Right cardiac atrium (tissue), 5 donors: ENCODE results near the gene PTGES2. TPM values are rescaled to one million over a fixed set of nuclear protein-coding genes. Genes with fewer than 3 reads are reported as not detected.
A peak's percentile ranks its signal among the peaks of the same experiment; 100 is the strongest.
"Not testable (repeated sequence)": the region's sequence is repeated elsewhere in the genome, so short reads cannot be mapped to it uniquely, and the experiment has no call there.

ENCODE experiments used
- ATAC-seq, 2 donors: fragments of 200-7000 bp; cut with Tn5 transposase; one replicate each; pipeline versions ENCODE4 v1.8.0 to v1.9.1; 2020; ENCODE audit warnings: moderate library complexity in 2 of 2, mild to moderate bottlenecking in 1 of 2
- DNase-seq, 3 donors: peaks; one replicate each; pipeline ENCODE4 v3.0.0-alpha.2; 2020
- H3K27ac ChIP-seq: one replicate; pipeline ENCODE4 v1.5.1; 2013; ENCODE audit warnings: mild to moderate bottlenecking, low read length, control low read depth, moderate library complexity
- H3K27me3 ChIP-seq: one replicate; pipeline ENCODE4 v1.6.1; 2013; ENCODE audit not compliant: control insufficient read depth, insufficient read depth
- H3K4me1 ChIP-seq: one replicate; pipeline ENCODE4 v1.6.1; 2013; ENCODE audit warnings: low read length; ENCODE audit not compliant: control insufficient read depth, insufficient read depth
- H3K4me3 ChIP-seq: one replicate; pipeline ENCODE4 v1.5.1; 2013; ENCODE audit warnings: low read length, control low read depth
- H3K9me3 ChIP-seq: one replicate; pipeline ENCODE4 v1.6.1; 2013; ENCODE audit warnings: low read length; ENCODE audit not compliant: control insufficient read depth
- WGBS: extraction: QIAGEN DNeasy Blood & Tissue Kit; methylation state at CpG from one replicate; pipeline ENCODE4 v1.1.7; 2013; 5-methylcytosine and 5-hydroxymethylcytosine counted together
- intact Hi-C, 4 donors: fragments of 100-400 bp; cut with DNase I; formaldehyde crosslinking; loops; one replicate each; pipeline versions ENCODE4 v1.11.0 to v1.14.0; 2022 to 2023
- polyA plus RNA-seq: library from polyadenylated mRNA; stranded (reverse); fragments of 200-250 nt; gene quantifications from one replicate; pipeline ENCODE4 v1.2.3, GENCODE V29; 2013
- total RNA-seq, 4 donors: library from RNA; stranded (reverse); fragmentation: NEBNext Ultra II Directional; extraction: Animal tissue kit (Norgen Biotek cat#: 25700); gene quantifications; one replicate each; pipeline ENCODE4 v1.2.1, GENCODE V29; 2021
- donor health status: healthy with polysubstance abuse.
- donor health status: DM: no; HTN: yes; CAD: no.
- donor health status: DM: no; HTN: no; CAD: no.
- donor health status: DM: no; HTN: yes; CAD: no; lungs with severe emphysema.
- donor health status: DM: yes; HTN: yes; CAD: no.

The PTGES2 gene
- total and polyA plus RNA-seq, 5 donors: 122 to 162 (median 126) TPM

- H3K4me1 ChIP-seq, H3K27ac ChIP-seq: not testable (repeated sequence)
- 26% methylated on average over 8 of the region's 8 CpGs for WGBS
These were observed 4.6 kb upstream of the PTGES2 start for GRCh38 chr9:128132139-128132538.

GRCh38 chr9:128131346-128131745, 3.8 kb upstream of the PTGES2 start:
- peak in 2 of 3 donors; percentile 6 to 16 for DNase-seq
- H3K4me3 ChIP-seq, intact Hi-C loops, H3K27ac ChIP-seq, H3K4me1 ChIP-seq, H3K27me3 ChIP-seq, H3K9me3 ChIP-seq, ATAC-seq: not testable (repeated sequence)
- 85% methylated on average over 8 of the region's 8 CpGs for WGBS

More at GRCh38 chr9:128132139-128132538, 4.6 kb upstream of the PTGES2 start:
- DNase-seq: peak in 2 of 3 donors; percentile 10 to 60
- ATAC-seq, H3K9me3 ChIP-seq, H3K27me3 ChIP-seq, H3K4me3 ChIP-seq, intact Hi-C loops: not testable (repeated sequence)

DNA sequence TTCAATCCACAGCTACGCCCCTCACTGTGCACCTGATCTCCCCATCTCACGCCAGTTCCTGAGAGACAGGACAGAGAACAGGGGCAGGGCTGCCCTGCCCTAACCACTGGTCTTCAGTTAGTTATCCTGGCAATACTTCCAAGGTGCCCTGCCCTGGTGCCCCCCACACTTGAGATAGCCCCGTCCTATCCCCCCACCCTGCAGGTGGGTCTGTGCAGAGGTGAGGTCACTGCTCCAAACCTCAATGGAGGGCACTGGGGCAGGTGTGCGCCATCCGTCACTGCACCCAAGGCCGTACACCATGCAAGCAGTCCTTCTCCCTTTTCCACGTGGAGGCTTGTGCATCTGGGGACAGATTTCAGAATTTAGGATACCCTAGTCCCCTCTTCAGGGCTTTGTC, 3.1 kb upstream of the PTGES2 start:
- H3K27ac ChIP-seq, H3K4me3 ChIP-seq, H3K9me3 ChIP-seq, ATAC-seq, H3K27me3 ChIP-seq, intact Hi-C loops, H3K4me1 ChIP-seq: not testable (repeated sequence)
- peak in 2 of 3 donors; percentile 11 to 14 for DNase-seq
- 62% methylated on average over 7 of the region's 7 CpGs for WGBS

DNA sequence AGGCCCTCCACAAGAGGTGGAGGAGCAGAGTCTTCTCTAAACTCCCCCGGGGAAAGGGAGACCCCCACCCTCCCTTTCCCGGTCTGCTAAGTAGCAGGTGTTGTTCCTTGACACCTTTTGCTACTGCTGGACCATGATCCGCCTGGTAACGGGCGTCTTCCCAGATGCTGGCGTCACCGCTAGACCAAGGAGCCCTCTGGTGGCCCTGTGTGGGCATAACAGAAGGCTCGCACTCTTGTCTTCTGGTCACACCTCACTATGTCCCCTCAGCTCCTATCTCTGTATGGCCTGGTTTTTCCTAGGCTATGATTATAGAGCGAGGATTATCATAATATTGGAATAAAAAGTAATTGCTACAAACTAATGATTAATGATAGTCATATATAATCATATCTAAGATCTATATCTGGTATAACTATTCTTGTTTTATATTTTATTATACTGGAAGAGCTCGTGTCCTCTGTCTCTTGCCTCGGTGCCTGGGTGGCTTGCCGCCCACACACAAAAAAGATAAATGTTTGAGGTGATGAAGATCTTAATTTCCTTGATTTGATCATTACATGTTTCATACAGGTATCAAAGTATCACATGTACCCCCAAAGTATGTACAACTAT, 2.6 kb upstream of the PTGES2 start:
- H3K9me3 ChIP-seq, H3K27me3 ChIP-seq, intact Hi-C loops, H3K27ac ChIP-seq, ATAC-seq, H3K4me3 ChIP-seq, H3K4me1 ChIP-seq: not testable (repeated sequence)
- 30% methylated on average over 12 of the region's 12 CpGs for WGBS
- peak; percentile 42 to 85 (median 78) for DNase-seq

- Histone ChIP-seq H3K4me1 (peaks cover 6% of the 10 kb centered on the region), H3K27ac (peak overlapping the region; percentile 68), H3K9me3 (no peaks in the 10 kb centered on the region), H3K4me3 (peak overlapping the region; percentile 96), H3K27me3 (no peaks in the 10 kb centered on the region)
- intact Hi-C loops: no loop called here
- peak in 1 of 2 donors; percentile 4 for ATAC-seq
- WGBS: 66% methylated on average over 29 of the region's 29 CpGs
- DNase-seq: peak; percentile 39 to 76 (median 63)
These were observed 1.5 kb upstream of the PTGES2 start for GRCh38 chr9:128128836-128129590.

GRCh38 chr9:128127990-128128835, 684 bp upstream of the PTGES2 start:
- Histone ChIP-seq H3K4me1 (peaks cover 6% of the 10 kb centered on the region), H3K9me3 (no peaks in the 10 kb centered on the region), H3K27me3 (no peaks in the 10 kb centered on the region), H3K4me3 (peak overlapping the region; percentile 96), H3K27ac (peak overlapping the region; percentile 95)
- WGBS: under 1% methylated on average over 82 of the region's 82 CpGs
- peak; percentile 80 to 93 (median 92) for DNase-seq
- intact Hi-C loops: no loop called here
- ATAC-seq: peak; percentile 92

DNA sequence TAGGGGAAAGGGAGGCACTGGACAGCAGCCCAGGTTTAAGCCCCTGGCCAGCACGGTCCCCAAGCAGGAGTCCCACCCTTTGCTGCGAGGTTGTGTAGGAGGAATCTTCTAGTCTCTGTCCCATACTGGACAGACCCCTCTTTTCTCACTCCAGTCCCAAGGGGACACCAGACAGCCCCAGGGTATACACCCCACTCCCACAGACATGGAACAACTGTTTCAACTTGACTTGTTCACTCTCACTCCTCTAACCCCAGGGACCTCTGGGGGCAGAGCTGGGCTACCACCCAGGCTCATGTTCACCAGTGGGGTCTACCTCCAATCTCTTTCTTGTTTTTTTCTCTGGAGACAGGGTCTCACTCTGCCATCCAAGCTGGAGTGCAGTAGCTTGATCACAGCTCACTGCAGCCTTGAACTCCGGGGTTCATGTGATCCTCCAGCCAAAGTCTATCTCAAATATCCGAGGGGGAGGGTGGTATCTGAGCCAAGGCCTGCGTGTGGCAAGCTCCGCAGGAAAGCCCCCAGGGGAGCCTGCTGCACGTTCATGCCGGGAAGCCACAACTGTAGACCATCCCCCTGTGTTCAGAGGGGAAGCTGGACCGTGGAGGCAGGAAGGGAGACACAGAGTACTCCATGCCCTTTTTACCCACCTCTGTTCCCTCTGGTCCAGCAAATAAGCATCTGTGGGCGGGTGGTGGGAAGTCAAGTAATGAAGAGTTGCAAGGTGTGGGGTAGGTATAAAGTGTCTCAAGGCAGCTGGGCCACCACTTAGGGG, 1.8 kb downstream of the PTGES2 start:
- no peaks in the 10 kb centered on the region for H3K27me3 ChIP-seq
- intact Hi-C loops: no loop called here
- H3K27ac ChIP-seq: no peak overlapping the region
- no peaks in the 10 kb centered on the region for H3K9me3 ChIP-seq
- no peak overlapping the region for H3K4me3 ChIP-seq
- ATAC-seq (no peak), DNase-seq (peak; percentile 11 to 45 (median 40))
- H3K4me1 ChIP-seq: peaks cover 6% of the 10 kb centered on the region
- WGBS: 29% methylated on average over 10 of the region's 10 CpGs

DNA sequence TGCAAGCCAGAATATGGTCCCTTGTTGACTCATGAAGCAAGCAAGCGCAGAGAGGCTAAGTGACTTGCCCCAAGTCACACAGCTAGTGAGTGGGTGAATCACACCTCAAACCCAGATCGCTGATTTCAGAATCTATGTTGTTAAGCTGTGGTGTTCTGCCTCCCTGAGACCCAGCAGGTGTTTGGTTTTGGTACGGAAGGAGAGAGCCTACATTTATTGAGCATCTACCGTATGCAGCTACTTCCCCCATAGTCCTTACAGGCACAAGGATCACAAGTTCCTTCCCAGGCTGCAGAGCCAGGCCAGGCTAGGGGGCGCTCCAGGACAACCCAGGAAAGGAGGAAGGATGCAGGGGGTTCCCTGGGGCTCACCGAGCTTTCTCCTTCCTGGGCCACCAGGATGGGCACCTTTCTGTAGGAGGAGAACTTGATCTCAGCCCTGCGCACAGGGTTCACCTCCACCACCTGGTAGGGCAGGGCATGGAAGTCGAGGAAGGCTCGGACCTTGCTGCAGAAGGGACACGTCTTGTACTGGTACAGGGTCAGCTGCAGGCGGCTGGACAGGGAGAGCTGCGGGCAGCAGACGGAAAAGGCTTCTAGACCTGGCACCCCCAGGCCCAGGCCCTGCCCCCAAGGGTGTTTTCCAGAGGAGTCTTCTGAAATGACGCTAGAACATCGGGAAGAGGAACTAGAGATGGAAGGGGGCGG, 2.5 kb downstream of the PTGES2 start:
- ATAC-seq: no peak
- H3K4me1 ChIP-seq: peaks cover 6% of the 10 kb centered on the region
- no peaks in the 10 kb centered on the region for H3K9me3 ChIP-seq
- intact Hi-C loops: no loop called here
- no peak overlapping the region for H3K27ac ChIP-seq
- peak; percentile 59 to 87 (median 86) for DNase-seq
- H3K4me3 ChIP-seq: no peak overlapping the region
- 60% methylated on average over 16 of the region's 16 CpGs for WGBS
- H3K27me3 ChIP-seq: no peaks in the 10 kb centered on the region

- no peak overlapping the region for H3K4me3 ChIP-seq
- H3K27me3 ChIP-seq: no peaks in the 10 kb centered on the region
- intact Hi-C loops: no loop called here
- no peaks in the 10 kb centered on the region for H3K9me3 ChIP-seq
- ATAC-seq (no peak), DNase-seq (peak in 2 of 3 donors; percentile 2 to 46)
- 87% methylated on average over 8 of the region's 8 CpGs for WGBS
- H3K27ac ChIP-seq: no peak overlapping the region
- H3K4me1 ChIP-seq: peaks cover 6% of the 10 kb centered on the region
These were observed 3.1 kb downstream of the PTGES2 start for GRCh38 chr9:128124451-128124850.
